Fibroblast of peridontal ligament (primary cell): Measurements from ENCODE around the gene HHATL.
A peak's percentile ranks its signal among the peaks of the same experiment; 100 is the strongest.

ENCODE experiments used
- DNase-seq: peaks from one replicate; pipeline ENCODE4 v3.0.0-alpha.2; 2010; ENCODE audit errors: extremely low read depth

The HHATL gene

GRCh38 chr3:42684632-42685362 lies 17.8 kb downstream of the HHATL start:
- no peak for DNase-seq

- DNase-seq: peak; percentile 86
These were observed 18.6 kb downstream of the HHATL start for GRCh38 chr3:42683875-42684598.

DNA sequence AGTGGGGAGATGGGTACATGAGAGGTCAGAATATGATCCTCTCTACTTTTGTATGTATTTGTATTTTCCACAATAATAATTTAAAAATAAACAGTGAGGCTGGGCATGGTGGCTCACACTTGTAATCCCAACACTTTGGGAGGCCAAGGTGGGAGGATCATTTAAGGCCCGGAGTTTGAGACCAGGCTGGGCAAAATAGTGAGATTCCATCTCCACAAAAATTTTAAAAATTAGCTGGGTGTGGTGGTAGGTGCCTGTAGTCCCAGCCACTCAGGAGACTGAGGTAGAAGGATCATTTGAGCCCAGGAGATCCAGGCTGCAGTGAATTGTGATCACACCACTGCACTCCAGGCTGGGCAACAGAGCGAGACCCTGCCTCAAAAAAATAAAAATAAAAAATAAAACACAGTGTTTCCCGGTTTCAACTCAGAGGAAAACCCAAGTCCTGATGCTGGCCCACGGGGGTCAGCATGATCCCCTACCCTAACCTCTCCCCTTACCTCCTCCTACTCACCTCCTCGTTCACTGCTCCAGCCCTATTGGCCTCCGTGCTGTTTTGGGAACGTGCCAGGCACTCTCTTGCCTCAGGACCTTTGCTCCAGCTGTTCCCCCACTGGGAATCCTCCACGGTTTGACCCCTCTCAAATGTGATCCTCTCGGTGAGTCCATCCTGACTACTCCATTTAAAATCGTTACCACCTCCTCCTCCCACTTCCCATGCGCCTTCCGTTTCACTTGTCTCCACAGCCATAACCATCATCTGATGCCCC lies 20.1 kb downstream of the HHATL start:
- DNase-seq: no peak

- no peak for DNase-seq
These were observed 21.1 kb downstream of the HHATL start for GRCh38 chr3:42681361-42682038.

DNA sequence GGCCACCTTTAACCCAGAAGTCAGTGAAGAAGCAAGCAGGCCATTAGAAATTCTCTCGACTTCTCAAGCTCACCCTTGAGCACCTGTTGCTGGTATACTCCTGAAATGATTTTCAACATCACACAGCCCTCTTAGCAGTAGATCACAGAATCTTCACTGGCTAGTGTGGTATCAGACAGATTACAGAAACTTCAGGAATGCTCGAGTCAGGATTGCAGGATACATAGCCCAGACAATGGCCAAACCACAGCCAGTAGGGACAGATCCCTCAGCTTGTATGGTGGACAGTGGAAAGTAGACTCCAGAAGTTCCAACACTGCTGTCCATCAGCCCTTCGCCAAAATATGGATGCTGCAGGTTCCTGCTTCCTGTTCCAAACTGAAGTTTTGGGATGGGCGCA lies 21.8 kb downstream of the HHATL start:
- peak; percentile 41 for DNase-seq

DNA sequence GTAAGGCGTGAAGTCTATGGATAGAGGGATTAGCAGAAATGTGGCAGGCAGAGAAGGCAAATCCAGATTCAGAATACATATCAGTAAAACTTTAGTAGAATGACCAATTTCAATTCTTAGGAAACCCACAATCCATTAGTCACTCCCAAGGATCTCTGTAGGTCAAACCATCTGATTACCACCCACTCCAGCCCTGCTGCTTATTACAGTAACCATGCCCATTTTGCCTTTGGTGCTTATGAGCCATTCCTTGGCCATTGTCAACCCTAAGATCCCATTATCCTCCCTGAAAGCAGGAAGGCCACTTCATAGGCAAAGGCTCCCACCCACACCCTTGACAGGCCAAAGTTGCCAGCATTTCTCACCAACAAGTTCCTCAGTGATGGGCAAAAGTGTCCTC lies 22.3 kb downstream of the HHATL start:
- DNase-seq: peak; percentile 60

GRCh38 chr3:42678447-42678846 lies 24.2 kb downstream of the HHATL start:
- no peak for DNase-seq

DNA sequence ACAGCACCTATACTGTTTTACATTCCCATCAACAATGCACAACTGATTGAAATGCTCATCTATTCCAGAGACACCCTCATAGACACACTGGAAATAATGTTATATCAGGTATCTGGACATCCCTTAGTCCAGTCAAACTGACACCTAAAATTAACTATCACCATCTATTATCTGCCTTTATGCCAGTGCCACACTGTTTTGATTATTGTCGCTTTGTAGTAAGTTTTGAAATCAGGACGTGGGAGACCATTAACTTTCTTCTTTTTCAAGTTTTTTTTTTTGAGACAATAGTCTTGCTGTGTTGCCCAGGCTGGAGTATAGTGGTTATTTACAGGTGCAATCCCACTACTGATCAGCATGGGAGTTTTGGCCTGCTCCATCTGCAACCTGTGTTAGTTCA lies 26.7 kb downstream of the HHATL start:
- no peak for DNase-seq

DNA sequence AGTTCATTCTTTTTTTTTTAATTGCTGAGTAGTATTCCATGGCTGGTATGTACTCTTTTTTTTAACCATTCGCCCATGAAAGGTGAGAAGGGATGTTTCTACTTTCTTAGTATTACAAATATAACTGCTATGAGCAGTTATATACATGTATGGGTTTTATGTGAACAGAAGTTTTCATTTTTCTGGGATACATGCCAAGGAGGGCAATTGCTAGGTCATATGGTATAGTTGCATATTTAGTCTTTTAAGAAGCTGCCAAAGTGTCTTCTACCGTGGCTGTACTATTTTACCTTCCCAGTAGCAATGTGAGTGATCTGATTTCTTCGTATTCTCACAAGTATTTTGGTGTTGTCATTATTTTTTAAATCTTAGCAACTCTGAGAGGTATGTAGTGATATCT lies 28.5 kb downstream of the HHATL start:
- no peak for DNase-seq

GRCh38 chr3:42673082-42673481 lies 29.5 kb downstream of the HHATL start:
- DNase-seq: no peak

GRCh38 chr3:42672515-42672914 lies 30.1 kb downstream of the HHATL start:
- DNase-seq: no peak

DNA sequence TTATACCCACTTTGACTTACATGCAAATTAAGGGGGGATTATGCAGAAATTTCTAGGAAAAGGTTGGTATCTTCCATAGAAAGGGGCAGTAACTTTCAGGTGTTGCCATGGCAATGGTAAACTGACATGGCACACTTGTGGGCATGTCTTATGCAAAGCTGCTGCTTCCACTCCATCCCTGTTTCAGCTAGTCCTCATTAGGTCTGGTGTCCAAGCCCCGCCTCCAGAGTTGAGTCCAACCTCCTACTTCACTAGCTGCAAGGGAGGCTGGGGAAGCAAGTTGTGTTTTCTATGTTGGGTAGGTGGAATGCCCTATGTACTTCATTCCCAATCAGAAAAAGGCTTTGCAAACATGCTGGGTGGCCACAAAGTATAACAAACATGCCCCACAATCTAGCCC lies 31.9 kb downstream of the HHATL start:
- DNase-seq: no peak

GRCh38 chr3:42670051-42670576 lies 32.5 kb downstream of the HHATL start:
- no peak for DNase-seq

GRCh38 chr3:42668793-42669217 lies 33.8 kb downstream of the HHATL start:
- DNase-seq: no peak

DNA sequence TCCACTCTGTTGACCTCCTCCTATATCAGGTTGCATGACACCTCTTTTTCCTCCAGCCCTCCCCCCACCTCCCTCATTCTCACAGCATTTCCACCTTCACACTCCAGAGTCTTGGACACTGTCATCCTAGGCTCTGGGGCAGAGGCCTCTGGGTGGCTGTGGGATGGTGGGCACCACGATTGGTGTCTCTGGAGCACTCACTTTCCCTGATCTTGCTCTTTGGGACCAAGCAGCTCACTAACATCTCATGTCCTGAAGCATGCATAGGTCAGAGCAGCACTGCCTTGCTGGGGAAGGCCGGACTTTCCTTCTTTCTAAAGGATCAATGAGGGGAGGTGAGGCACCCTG lies 34.2 kb downstream of the HHATL start:
- DNase-seq: no peak

DNA sequence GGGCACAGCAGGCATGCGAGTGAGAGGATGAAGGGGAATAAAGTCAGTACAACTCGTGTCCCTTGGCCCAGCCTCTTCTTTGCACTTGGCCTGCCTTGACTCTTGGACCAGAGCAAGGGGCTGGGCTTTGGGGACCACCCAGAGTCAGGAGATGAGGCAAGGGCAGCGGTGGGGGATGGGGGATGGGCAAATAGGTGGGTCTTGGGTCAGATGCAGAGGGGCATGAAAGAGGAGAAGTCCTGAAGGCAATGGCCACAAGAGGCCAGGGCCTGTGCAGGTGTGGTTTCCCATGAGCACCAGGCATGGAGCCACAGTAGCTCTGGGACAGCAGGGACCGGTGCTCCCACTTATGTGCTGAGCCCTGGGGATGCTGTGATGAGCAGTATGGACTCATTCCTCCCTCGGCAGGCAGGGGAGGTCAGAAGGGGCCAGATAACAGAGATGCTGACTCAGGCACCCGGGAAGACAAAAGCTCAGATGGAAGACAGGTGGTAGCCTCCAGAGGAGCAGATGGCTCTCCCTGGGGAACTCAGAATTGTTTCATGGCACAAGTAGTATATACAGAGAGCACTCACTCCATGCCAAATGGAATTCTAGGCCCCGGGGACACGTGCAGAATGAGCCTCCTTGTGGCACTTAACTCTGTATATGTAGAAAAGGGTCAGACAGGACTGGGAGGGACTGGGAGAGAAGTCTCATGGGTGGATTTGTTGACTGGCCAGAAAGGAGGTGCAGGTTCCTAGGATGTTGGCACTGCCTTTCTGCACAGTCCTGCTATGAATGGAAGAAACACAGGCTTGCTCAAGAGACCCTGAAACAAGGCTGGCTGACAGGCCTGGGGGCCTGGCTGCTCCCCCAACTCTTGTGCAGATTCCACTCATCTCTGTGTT lies 34.8 kb downstream of the HHATL start:
- no peak for DNase-seq

- DNase-seq: no peak
These were observed 35.5 kb downstream of the HHATL start for GRCh38 chr3:42667096-42667522.

- DNase-seq: no peak
These were observed 36.0 kb downstream of the HHATL start for GRCh38 chr3:42666577-42666998.

GRCh38 chr3:42666022-42666421 lies 36.6 kb downstream of the HHATL start:
- DNase-seq: no peak

GRCh38 chr3:42665050-42665878 lies 37.3 kb downstream of the HHATL start:
- DNase-seq: no peak
